ENCODE data around the gene TMEM145. TPM values are rescaled to one million over a fixed set of nuclear protein-coding genes. Genes with fewer than 3 reads are reported as not detected.
A peak's percentile ranks its signal among the peaks of the same experiment; 100 is the strongest.

The TMEM145 gene
- total and polyA plus RNA-seq, 10 of the 15 experiments (the other 5 are each of a cell fraction or from before 2014, with no cell fraction given) = 0.04 to 0.97 (median 0.16) TPM; not detected in 4

GRCh38 chr19:42313840-42314755, 989 bp downstream of the TMEM145 start:
- SMC1A ChIA-PET (ENCODE audit: uncharacterized antibody, unreplicated experiment) = no interaction called here
- H3K9ac ChIP-seq (ENCODE audit: control insufficient read depth, insufficient read depth, low read length) = no peak overlapping the region
- 21% methylated on average over 25 of the region's 26 CpGs for WGBS (ENCODE audit: insufficient coverage, insufficient replicate concordance, low lambda C conversion rate, missing lambda C conversion rate)
- peak overlapping the region; percentile 55; the same call in 1 of the 2 replicates for H3K4me2 ChIP-seq (ENCODE audit: control insufficient read depth, insufficient read depth)
- TF ChIP-seq IKZF1 (conservative IDR thresholded peaks at IDR 0.05) (no peak), STAT1 (conservative IDR thresholded peaks at IDR 0.05) (no peak), CREM (IDR thresholded peaks at IDR 0.05; ENCODE audit: low read depth) (no peak), NFXL1 (IDR thresholded peaks at IDR 0.05; ENCODE audit: borderline replicate concordance) (no peak), BMI1 (IDR thresholded peaks at IDR 0.05; ENCODE audit: borderline replicate concordance) (no peak), TAF1 (IDR thresholded peaks at IDR 0.05; ENCODE audit: borderline replicate concordance, low read depth, low read length) (no peak), RAD21 (IDR thresholded peaks at IDR 0.05; ENCODE audit: insufficient read depth, low read depth, low read length) (no peak), MYC (IDR thresholded peaks at IDR 0.05; ENCODE audit: insufficient read depth, insufficient read length, insufficient replicate concordance, low read length, severe bottlenecking) (no peak), MYB (IDR thresholded peaks at IDR 0.05; ENCODE audit: borderline replicate concordance, low read depth, low read length) (no peak), SMAD5 (IDR thresholded peaks at IDR 0.05; ENCODE audit: low read depth) (no peak), ZNF207 (IDR thresholded peaks at IDR 0.05; ENCODE audit: borderline replicate concordance) (no peak), ZNF384 (IDR thresholded peaks at IDR 0.05; ENCODE audit: borderline replicate concordance, low read depth, low read length) (no peak), JUND (IDR thresholded peaks at IDR 0.05; ENCODE audit: low read depth, low read length) (no peak)
- TF ChIP-seq, protein P1, sequence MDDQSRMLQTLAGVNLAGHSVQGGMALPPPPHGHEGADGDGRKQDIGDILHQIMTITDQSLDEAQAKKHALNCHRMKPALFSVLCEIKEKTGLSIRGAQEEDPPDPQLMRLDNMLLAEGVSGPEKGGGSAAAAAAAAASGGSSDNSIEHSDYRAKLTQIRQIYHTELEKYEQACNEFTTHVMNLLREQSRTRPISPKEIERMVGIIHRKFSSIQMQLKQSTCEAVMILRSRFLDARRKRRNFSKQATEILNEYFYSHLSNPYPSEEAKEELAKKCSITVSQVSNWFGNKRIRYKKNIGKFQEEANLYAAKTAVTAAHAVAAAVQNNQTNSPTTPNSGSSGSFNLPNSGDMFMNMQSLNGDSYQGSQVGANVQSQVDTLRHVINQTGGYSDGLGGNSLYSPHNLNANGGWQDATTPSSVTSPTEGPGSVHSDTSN (IDR thresholded peaks at IDR 0.05; ENCODE audit: insufficient replicate concordance, low read depth, low read length) = no peak
- TF ChIP-seq, protein P2, sequence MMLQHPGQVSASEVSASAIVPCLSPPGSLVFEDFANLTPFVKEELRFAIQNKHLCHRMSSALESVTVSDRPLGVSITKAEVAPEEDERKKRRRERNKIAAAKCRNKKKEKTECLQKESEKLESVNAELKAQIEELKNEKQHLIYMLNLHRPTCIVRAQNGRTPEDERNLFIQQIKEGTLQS (IDR thresholded peaks at IDR 0.05; ENCODE audit: borderline replicate concordance, extremely low read depth, low read depth, low read length) = no peak
- H4K20me1 ChIP-seq (ENCODE audit: control insufficient read depth, insufficient read depth) = no peaks in the 10 kb centered on the region
- POLR2A ChIA-PET = no interaction called here
- no TSS peak for BruUV-seq (replicated peaks)
- DNase-seq (ENCODE audit: low read depth, low spot score) = no peak
- intact Hi-C loops (cut with micrococcal nuclease; ENCODE audit: unreplicated experiment) = no loop called here
- no peak overlapping the region for H3K27ac ChIP-seq (ENCODE audit: control insufficient read depth, insufficient read depth)
- H3K36me3 ChIP-seq (ENCODE audit: control insufficient read depth in 2 of 2, insufficient read depth in 2 of 2, low read length in 1 of 2) = no peaks in the 10 kb centered on the region
- no peak overlapping the region for H3K4me3 ChIP-seq
- no peak for FAIRE-seq
- no peak for ATAC-seq
- in situ Hi-C loops (cut with MboI) = no loop called here
- H3K27me3 ChIP-seq (replicated peaks in 1 of 2; ENCODE audit: control insufficient read depth in 2 of 2, insufficient read depth in 2 of 2, low read length in 1 of 2) = peaks cover 4 to 9% of the 10 kb centered on the region in 2 experiments; a peak in 3 of 4 replicates
- no peaks in the 10 kb centered on the region for H3K9me3 ChIP-seq (replicated peaks; ENCODE audit: control insufficient read depth, insufficient read depth, low read length)
- RAD21 ChIA-PET (ENCODE audit: unreplicated experiment) = no interaction called here
- no peaks in the 10 kb centered on the region for H3K79me2 ChIP-seq (ENCODE audit: control insufficient read depth, insufficient read depth, low read length)
- CTCF ChIA-PET = interaction anchor here (2.4 kb wide), 1 partner anchor 16 kb away, joined by 5 read pairs; no protein-coding TSS in a partner anchor
- H2AFZ ChIP-seq (ENCODE audit: control insufficient read depth, low read depth, low read length) = no peak overlapping the region
- peaks cover 9% of the 10 kb centered on the region for H3K4me1 ChIP-seq (ENCODE audit: control insufficient read depth, insufficient read depth, low read length)

All from GM12878 (cell line).